ENCODE data around the gene PPM1D.
"Not testable (repeated sequence)": the region's sequence is repeated elsewhere in the genome, so short reads cannot be mapped to it uniquely, and the experiment has no call there.

PPM1D gene

GRCh38 chr17:60610473-60610872 is 10.5 kb downstream of the PPM1D start:
- H3K4me3 ChIP-seq: no peak overlapping the region
- no peak overlapping the region for H3K4me2 ChIP-seq
- no peaks in the 10 kb centered on the region for H3K27me3 ChIP-seq
- no peak overlapping the region for H3K9ac ChIP-seq
- peaks cover 0 to 36% (median 20%) of the 10 kb centered on the region in 11 experiments; a peak in 13 of 22 replicates for H3K9me3 ChIP-seq (replicated peaks in 1 of 11)
- peaks cover 13 to 84% (median 43%) of the 10 kb centered on the region in 11 experiments; a peak in 21 of 22 replicates for H3K36me3 ChIP-seq
- H4K20me1 ChIP-seq: peaks cover 80 to 100% (median 93%) of the 10 kb centered on the region in 11 experiments
- TF ChIP-seq Cebpa-rat (IDR thresholded peaks at IDR 0.05): no peak
- H3K27ac ChIP-seq: no peak overlapping the region
- H3K4me1 ChIP-seq: peaks cover 0 to 10% (median 0%) of the 10 kb centered on the region in 10 experiments; a peak in 2 of 20 replicates

- not testable (repeated sequence) for H3K4me2 ChIP-seq, H3K4me3 ChIP-seq, H3K9ac ChIP-seq, H3K27ac ChIP-seq, H3K27me3 ChIP-seq, H3K4me1 ChIP-seq
- peaks cover 18 to 88% (median 52%) of the 10 kb centered on the region in 11 experiments; a peak in 21 of 22 replicates for H3K36me3 ChIP-seq
- H3K9me3 ChIP-seq (replicated peaks in 1 of 11): peaks cover 0 to 36% (median 20%) of the 10 kb centered on the region in 11 experiments; a peak in 13 of 22 replicates
- peaks cover 80 to 100% (median 93%) of the 10 kb centered on the region in 11 experiments for H4K20me1 ChIP-seq
These were observed 11.3 kb downstream of the PPM1D start for GRCh38 chr17:60611321-60611720.

DNA sequence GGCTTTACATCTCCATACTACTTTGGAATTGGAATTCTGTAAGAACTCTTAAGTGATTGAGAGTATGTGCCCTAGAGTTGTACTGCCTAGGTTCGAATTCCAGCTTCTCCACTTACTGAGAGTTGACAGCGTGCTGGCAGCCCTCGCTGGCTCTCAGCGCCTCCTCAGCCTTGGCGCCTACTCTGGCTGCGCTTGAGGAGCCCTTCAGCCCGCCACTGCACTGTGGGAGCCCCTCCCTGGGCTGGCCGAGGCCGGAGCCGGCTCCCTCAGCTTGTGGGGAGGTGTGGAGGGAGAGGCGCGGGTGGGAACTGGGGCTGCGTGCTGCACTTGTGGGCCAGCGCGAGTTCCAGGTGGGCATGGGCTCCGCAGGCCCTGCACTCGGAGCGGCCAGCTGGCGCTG is 13.3 kb downstream of the PPM1D start:
- Histone ChIP-seq H3K27me3 (no peaks in the 10 kb centered on the region), H3K4me3 (no peak overlapping the region), H3K9ac (no peak overlapping the region), H3K27ac (no peak overlapping the region), H4K20me1 (peaks cover 85 to 100% (median 96%) of the 10 kb centered on the region in 11 experiments), H3K4me1 (peaks cover 0 to 8% (median 0%) of the 10 kb centered on the region in 10 experiments; a peak in 3 of 20 replicates), H3K9me3 (replicated peaks in 1 of 11) (peaks cover 0 to 29% (median 16%) of the 10 kb centered on the region in 11 experiments; a peak in 13 of 22 replicates), H3K36me3 (peaks cover 29 to 86% (median 66%) of the 10 kb centered on the region in 11 experiments), H3K4me2 (no peak overlapping the region)
- TF ChIP-seq Cebpa-rat (IDR thresholded peaks at IDR 0.05): no peak

GRCh38 chr17:60613796-60614195 is 13.8 kb downstream of the PPM1D start:
- H3K9me3 ChIP-seq (replicated peaks in 1 of 11): peaks cover 0 to 25% (median 14%) of the 10 kb centered on the region in 11 experiments; a peak in 13 of 22 replicates

GRCh38 chr17:60614247-60614646 is 14.3 kb downstream of the PPM1D start:
- H3K4me2 ChIP-seq, H3K27ac ChIP-seq, H3K4me3 ChIP-seq, H3K9ac ChIP-seq, H3K4me1 ChIP-seq, H3K27me3 ChIP-seq: not testable (repeated sequence)
- Histone ChIP-seq H4K20me1 (peaks cover 95 to 100% (median 99%) of the 10 kb centered on the region in 11 experiments), H3K36me3 (peaks cover 29 to 80% (median 57%) of the 10 kb centered on the region in 11 experiments), H3K9me3 (replicated peaks in 1 of 11) (peaks cover 0 to 20% (median 11%) of the 10 kb centered on the region in 11 experiments; a peak in 12 of 22 replicates)

More at GRCh38 chr17:60613796-60614195, 13.8 kb downstream of the PPM1D start:
- peaks cover 29 to 84% (median 61%) of the 10 kb centered on the region in 11 experiments for H3K36me3 ChIP-seq
- H3K4me3 ChIP-seq, H3K9ac ChIP-seq, H3K4me2 ChIP-seq, H3K4me1 ChIP-seq, H3K27ac ChIP-seq, H3K27me3 ChIP-seq: not testable (repeated sequence)
- peaks cover 90 to 100% (median 99%) of the 10 kb centered on the region in 11 experiments for H4K20me1 ChIP-seq

GRCh38 chr17:60615108-60615507 is 15.1 kb downstream of the PPM1D start:
- no peak overlapping the region for H3K4me3 ChIP-seq
- H3K4me1 ChIP-seq: peaks cover 0 to 14% (median 2%) of the 10 kb centered on the region in 10 experiments; a peak in 6 of 20 replicates
- H3K9ac ChIP-seq: 0 out of 22 replicates have a peak overlapping the region, but pooled peaks of 1 of the 11 experiments have one; percentile 15
- peaks cover 95 to 100% (median 99%) of the 10 kb centered on the region in 11 experiments for H4K20me1 ChIP-seq
- H3K9me3 ChIP-seq (replicated peaks in 1 of 11): peaks cover 0 to 13% (median 9%) of the 10 kb centered on the region in 11 experiments; a peak in 10 of 22 replicates
- no peak overlapping the region for H3K27ac ChIP-seq
- H3K27me3 ChIP-seq: no peaks in the 10 kb centered on the region
- H3K4me2 ChIP-seq: no peak overlapping the region
- TF ChIP-seq Cebpa-rat (IDR thresholded peaks at IDR 0.05): no peak
- H3K36me3 ChIP-seq: peaks cover 27 to 77% (median 53%) of the 10 kb centered on the region in 11 experiments

DNA sequence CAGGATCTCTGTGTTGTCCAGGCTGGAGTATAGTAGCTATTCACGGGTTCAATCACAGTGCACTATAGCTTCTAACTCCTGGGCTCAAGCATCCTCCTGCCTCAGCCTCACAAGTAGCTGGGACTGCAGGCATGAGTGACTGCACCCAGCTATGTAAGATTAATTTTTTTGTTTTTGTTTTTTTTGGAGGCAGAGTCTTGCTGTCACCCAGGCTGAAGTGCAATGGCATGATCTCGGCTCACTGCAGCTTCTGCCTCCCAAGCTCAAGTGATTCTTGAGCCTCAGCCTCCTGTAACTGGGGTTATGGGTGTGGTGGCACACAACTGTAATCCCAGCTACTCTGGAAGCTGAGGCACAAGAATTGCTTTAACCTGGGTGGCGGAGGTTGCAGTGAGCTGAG is 15.8 kb downstream of the PPM1D start:
- TF ChIP-seq Cebpa-rat (IDR thresholded peaks at IDR 0.05): no peak
- H3K4me2 ChIP-seq: no peak overlapping the region
- H3K27ac ChIP-seq: no peak overlapping the region
- peaks cover 95 to 100% (median 99%) of the 10 kb centered on the region in 11 experiments for H4K20me1 ChIP-seq
- peaks cover 29 to 83% (median 59%) of the 10 kb centered on the region in 11 experiments for H3K36me3 ChIP-seq
- peaks cover 0 to 11% (median 7%) of the 10 kb centered on the region in 11 experiments; a peak in 9 of 22 replicates for H3K9me3 ChIP-seq (replicated peaks in 1 of 11)
- H3K4me3 ChIP-seq: no peak overlapping the region
- H3K4me1 ChIP-seq: peaks cover 0 to 14% (median 5%) of the 10 kb centered on the region in 10 experiments; a peak in 8 of 20 replicates
- 0 out of 22 replicates have a peak overlapping the region, but pooled peaks of 1 of the 11 experiments have one; percentile 7 for H3K9ac ChIP-seq
- H3K27me3 ChIP-seq: no peaks in the 10 kb centered on the region

GRCh38 chr17:60618080-60618479 is 18.1 kb downstream of the PPM1D start:
- TF ChIP-seq Cebpa-rat (IDR thresholded peaks at IDR 0.05): no peak
- H4K20me1 ChIP-seq: peaks cover 92 to 100% (median 98%) of the 10 kb centered on the region in 11 experiments
- H3K36me3 ChIP-seq: peaks cover 29 to 73% (median 51%) of the 10 kb centered on the region in 11 experiments
- H3K27ac ChIP-seq: no peak overlapping the region
- no peak overlapping the region for H3K4me3 ChIP-seq
- no peaks in the 10 kb centered on the region for H3K27me3 ChIP-seq
- H3K9me3 ChIP-seq (replicated peaks in 1 of 11): peaks cover 0 to 6% (median 5%) of the 10 kb centered on the region in 11 experiments; a peak in 8 of 22 replicates
- no peak overlapping the region for H3K9ac ChIP-seq
- peaks cover 0 to 14% (median 5%) of the 10 kb centered on the region in 10 experiments; a peak in 8 of 20 replicates for H3K4me1 ChIP-seq
- H3K4me2 ChIP-seq: no peak overlapping the region

- Histone ChIP-seq H4K20me1 (peaks cover 85 to 100% (median 99%) of the 10 kb centered on the region in 11 experiments), H3K4me3 (no peak overlapping the region), H3K9ac (no peak overlapping the region), H3K36me3 (peaks cover 36 to 77% (median 55%) of the 10 kb centered on the region in 11 experiments), H3K4me2 (0 out of 22 replicates have a peak overlapping the region, but pooled peaks of 2 of the 11 experiments have one; percentile 5 to 18), H3K27ac (no peak overlapping the region), H3K4me1 (peaks cover 0 to 14% (median 5%) of the 10 kb centered on the region in 10 experiments; a peak in 8 of 20 replicates), H3K9me3 (replicated peaks in 1 of 11) (no peaks in the 10 kb centered on the region), H3K27me3 (no peaks in the 10 kb centered on the region)
- no peak for TF ChIP-seq Cebpa-rat (IDR thresholded peaks at IDR 0.05)
These were observed 19.0 kb downstream of the PPM1D start for GRCh38 chr17:60618854-60619526.

All from BLaER1 treated with 17β-estradiol and CSF1 and Interleukin-3, amounts not matched to agents 10 nM and 100 nM (cell line).